Measurements from ENCODE around the gene ZIC2. TPM values are rescaled to one million over a fixed set of nuclear protein-coding genes. Genes with fewer than 3 reads are reported as not detected.

The ZIC2 gene
- total RNA-seq, 1 donor from 2014 or later, result 2.8 TPM

GRCh38 chr13:99986741-99987140 lies 5.2 kb downstream of the ZIC2 start:
- no peak for DNase-seq

DNA sequence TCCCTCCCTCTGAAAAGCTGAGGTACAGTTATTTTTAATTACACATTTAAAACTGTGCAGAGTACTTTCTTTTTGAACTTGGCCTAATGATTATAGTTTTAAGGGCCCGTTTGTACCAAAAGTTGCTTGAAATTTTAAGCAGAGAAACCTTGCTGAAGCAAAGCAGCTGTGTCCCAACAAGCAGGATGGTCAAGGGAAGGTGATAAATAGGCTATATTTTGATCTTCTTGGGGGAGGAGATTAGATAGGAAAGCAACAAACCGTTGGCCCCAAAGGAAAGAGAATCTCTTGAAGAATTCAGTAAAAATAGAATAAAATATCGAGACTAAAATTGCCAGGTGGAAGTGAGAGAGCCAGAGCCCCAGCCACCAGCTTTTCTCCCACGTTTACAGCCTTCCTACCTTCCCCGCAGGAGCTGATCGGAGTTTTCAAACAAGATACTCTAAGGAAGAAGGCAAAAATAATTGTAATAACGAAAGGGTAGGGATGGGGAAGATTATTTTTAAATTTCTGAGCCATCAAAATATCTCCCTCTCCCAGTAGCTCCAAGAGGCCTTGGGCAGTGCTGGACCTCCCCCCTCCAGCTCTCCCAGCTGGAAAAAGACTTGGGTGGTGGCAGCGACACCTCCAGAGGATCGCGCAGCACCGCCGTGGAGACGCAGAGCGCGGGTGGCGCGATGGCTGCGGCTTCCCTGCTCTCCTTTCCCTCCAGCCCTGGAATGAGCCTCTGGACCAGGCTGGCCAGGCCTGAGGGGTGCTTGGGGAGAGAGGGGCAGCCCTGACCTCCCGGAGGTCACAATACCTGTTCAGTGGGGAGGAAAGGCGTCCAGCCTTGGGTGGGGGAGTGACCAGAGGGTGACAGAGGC lies 5.8 kb downstream of the ZIC2 start:
- no peak for DNase-seq

DNA sequence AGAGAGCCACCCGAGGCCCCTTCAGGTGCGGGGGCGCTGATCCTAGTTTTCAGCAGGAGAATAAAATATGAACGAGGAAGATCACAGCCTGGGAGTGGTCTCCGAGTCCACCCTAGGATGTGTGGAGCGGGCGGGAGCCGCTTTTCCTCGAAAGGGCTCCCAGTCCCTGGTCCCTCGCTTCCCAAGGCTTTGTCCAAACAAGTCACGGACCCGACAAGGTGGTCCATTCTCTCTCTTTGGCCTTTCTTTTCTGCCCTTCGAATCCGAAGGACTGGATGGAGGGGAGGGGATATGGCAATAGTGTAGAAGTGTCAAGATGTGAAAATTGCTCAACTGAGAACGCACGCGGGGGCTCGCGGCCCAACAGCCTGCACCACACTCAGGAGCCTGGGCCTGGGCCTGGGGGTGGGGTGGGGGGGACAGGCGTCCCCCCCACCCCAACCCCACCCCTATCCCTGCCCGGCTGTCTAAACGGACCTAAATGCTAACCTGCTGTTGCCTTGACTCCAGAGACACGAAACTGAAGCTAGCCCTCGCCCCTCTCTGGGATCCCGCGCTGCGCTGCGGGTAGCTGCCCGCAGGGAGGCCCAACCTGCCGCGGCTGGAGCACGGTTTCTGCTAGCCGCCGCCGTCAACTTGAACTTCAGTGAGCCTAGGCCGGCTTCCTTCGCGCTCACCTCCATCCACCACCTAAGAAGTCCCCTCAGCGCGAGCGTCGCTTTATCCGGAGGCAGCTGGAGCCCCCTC lies 7.1 kb downstream of the ZIC2 start:
- DNase-seq, result no peak

- DNase-seq, result no peak
Measured at GRCh38 chr13:99989276-99990125, 7.9 kb downstream of the ZIC2 start.

- no peak for DNase-seq
Measured at GRCh38 chr13:99990126-99990977, 8.8 kb downstream of the ZIC2 start.

- no peak for DNase-seq
Measured at GRCh38 chr13:99991013-99991827, 9.6 kb downstream of the ZIC2 start.

- no peak for DNase-seq
Measured at GRCh38 chr13:99991828-99992775, 10.5 kb downstream of the ZIC2 start.

DNA sequence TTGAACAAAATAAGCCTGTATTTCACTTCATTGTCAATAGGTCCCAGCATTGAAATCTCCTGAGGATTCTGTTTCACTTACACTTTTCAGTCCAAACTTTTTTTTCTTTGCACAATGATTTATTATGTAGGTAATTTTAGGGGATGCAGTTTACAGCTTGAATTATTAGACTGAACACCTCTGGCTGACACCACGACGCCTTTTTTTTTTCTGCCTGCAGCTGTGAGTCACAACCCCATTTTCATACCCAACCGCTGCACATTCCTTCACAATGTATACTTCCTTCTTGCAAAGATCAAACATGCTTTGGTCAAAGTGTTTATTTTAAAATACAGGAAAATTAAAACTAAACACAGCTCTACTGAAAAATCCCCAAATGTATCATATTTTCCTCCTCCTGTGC lies 11.4 kb downstream of the ZIC2 start:
- no peak for DNase-seq

GRCh38 chr13:99993660-99994637 lies 12.4 kb downstream of the ZIC2 start:
- DNase-seq, result no peak

GRCh38 chr13:99994638-99995020 lies 13.0 kb downstream of the ZIC2 start:
- DNase-seq, result no peak

DNA sequence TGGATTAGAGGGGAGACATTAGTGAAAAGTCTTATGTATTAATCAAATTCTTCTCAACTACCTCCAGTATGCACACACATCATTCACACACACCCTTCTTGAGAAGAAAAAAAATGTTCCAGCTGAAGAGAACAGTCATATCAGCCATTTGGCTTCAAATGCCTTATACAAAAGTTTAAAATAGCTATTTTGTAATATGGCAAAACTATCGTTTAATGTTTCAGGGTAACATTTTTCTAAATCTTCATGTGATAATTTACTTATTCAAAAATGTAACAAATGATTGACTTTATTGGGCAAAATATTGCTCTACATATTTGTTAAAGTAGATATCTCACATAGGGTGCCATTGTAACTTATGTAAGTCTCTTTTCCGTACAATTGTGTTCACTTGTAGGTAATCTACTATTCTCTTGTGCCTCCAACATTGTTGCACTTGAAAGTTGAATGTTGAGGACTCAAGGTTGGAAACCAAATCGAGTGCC lies 13.6 kb downstream of the ZIC2 start:
- DNase-seq, result no peak

DNA sequence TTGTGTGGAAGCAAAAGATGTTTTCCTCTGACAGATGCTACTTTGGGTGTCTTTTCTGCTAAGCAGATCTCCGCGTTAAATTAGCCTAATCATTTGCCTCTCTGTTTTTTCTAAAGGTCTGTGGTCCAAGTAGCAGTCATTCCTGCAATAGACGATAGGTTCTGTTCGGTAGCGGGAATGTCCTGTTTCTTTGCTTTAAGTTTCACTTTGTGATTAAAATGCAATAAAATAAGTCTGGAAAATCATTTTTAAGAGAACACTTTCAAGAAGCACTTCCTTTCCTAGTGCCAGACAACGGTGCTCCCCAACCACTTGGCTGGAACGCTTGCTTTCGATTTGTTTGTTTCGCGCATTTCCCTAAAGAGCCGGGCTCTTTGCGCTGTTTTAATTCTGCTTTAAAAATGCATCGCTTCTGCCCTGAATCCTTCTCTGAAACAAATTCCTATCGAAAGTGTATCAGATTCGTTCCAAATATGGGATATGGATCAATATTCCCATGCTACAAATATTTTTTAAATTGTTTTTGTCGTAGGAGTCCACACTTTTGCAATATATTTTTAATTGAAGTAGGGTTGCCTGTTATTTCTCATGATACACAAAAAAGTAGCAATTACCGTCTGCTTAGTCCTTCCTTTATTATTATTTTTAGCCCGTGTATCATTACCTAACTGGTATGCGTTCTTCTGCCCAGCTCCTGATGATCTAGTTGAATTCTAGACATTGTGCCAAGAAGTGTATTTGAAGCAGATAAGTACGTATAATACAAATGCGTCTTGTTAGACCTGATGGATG lies 14.2 kb downstream of the ZIC2 start:
- no peak for DNase-seq

DNA sequence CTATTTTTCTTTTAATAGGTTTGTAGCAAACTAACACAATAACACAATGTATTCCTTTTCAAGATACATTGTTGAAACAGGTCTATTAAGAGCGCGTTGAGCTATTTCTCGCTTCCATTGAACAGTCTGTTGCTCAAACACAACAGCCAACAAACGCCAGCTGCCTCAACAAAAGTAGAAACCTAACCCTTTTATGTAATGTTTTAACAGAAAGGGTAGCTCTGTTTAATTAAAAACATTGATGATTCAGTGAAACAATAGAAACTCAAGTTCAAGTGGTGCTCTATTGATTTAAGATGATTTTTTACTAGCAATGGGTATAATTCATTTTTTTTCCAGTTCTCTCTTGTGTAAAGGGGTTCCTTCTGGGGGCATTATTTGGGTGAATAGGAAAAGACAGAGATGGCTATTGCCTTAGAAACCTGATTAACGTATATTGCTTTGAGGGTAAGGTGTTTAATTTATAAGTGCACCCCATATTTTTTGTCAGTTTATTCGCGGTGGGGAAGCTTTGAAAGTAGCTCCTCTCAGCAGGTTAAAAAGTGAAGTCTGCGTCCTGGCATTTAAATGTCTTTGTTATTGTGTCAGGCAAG lies 14.9 kb downstream of the ZIC2 start:
- DNase-seq, result no peak

- no peak for DNase-seq
Measured at GRCh38 chr13:99997702-99998214, 16.2 kb downstream of the ZIC2 start.

GRCh38 chr13:99998261-99998660 lies 16.7 kb downstream of the ZIC2 start:
- no peak for DNase-seq

DNA sequence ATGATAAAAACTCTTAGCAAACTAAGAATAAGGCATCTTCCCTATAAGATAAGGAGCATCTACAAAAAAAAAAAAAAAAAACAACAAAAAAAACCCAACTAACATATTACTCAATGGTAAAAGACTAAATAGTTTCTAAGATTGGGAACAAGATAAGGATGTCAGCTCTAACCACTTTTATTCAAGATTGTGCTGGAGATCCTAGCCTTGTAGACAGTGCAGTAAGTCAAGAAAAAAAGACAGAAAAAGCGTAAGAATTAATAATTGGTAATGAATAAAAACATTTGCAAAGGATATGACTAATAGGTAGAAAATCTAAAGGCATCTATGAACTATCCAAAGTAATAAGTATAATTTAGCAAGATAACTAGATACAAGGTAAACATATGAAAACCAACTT lies 33.0 kb downstream of the ZIC2 start:
- no peak for DNase-seq

Measured in occipital lobe (tissue), 2 donors.